NCI-H524 treated with DMSO at 0.1 percent for 48 hours (cell line): ENCODE measurements around the gene HYDIN.
"Not testable (repeated sequence)": the region's sequence is repeated elsewhere in the genome, so short reads cannot be mapped to it uniquely, and the experiment has no call there.

Source experiments
- DNase-seq: peaks from one replicate; lab custom pipeline; 2025; lab: John Stamatoyannopoulos, UW

The HYDIN gene

DNA sequence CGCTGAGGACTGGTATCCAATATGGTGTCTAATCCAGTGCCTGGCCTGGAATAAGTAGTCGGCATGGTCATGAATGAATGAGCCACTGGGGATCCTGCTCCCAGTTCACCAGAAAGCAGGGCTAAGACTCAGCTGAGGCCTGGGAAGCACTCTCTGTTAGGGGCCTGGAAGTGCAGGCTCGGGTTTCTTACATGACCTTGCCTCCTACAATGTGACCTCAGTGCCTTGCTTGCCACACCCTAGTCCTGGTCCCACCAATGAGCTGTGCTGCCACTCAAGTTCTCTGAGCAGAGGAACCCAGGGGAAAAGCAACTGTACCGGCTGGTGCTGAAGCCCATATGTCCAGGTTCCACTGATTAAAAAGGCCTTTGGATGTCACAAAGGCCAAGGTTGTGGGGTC, 238.0 kb downstream of the HYDIN start:
- DNase-seq: not testable (repeated sequence)

DNA sequence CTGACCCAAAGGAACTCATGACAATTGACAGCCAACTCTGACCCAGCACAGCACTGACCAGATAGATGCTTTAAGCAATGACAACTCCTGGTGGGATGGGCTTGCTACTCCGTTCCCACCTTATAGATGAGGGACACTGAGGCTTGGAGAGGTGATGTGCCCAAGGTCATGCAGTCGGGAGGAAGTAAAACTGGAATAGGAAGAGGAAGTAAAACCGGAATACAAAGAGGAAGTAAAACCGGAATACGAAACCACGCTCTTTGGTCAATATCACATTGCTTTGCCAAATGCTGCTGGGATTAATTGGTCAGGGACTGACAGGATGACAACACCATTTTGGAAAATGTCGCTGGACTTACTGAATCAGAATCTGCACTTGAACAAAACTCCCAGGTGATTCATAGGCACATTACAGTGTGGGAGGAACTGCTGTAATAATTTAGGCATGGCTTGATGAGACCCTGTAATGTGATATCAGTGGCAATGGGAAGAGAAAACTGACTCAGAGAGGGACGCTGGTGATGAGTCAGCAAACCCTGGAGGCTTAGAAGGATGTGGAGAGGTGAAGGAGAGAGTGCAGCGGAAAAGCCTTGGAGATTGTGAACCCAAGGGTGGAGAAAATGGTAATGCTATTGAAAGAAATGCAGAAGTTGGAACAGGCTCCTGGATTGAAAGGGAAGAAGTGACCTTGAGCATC, 243.4 kb downstream of the HYDIN start:
- not testable (repeated sequence) for DNase-seq

DNA sequence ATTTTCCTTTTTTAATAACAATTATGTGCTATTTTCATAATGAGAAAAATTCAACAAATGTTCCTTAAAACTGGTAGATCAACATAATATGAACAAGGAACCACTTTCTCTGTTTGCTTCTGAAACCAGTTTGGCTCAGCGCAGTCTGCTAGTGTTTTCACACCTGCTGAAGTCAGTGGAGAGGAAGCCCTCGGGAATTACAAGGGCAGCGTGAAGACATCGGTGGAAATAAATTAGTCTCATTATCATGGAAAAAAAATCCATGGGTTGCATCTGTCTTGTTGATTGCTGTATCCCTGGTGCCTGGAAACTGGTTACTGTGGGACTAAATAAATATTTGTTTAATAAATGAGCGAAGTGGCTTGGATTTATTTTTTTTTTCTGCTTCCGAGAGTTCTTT, 245.8 kb downstream of the HYDIN start:
- DNase-seq: not testable (repeated sequence)

DNA sequence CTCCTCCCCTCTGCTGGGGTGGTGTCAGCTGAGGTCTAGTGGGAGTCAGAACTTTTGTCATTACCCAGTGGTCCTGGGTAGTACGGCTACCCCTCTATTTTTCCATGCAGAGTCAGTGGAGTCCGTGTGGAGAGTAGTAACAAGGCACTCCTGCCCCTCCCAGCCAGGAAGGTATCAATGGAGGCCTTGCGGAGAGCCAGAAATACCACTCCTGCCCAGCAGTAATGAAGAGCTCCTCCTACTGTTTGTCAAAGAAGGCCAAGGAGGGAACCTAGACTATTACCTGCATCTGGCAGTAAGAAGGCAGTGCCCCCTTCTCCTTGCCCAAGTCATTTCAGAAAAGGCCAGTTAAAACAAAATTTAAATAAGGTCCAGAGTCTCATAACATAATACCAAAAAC, 262.2 kb downstream of the HYDIN start:
- DNase-seq: not testable (repeated sequence)

DNA sequence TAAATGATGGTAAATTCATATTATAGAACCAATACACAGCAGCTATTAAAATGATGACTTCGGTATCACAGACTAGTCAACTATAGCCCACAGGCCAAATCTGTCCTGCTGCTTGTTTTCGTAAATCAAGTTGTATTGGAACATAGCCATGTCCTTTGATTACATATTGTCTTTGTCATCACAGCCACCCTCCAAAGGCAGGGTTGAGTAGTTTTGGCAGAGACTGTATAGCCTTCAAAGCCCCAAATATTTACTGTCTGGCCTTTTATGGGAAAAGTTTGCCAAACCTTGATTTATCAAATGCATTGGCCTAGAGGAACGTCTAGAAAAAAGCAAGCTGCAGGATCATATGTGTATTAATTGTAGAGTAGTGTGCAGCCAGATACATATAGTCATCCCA, 270.4 kb downstream of the HYDIN start:
- not testable (repeated sequence) for DNase-seq

DNA sequence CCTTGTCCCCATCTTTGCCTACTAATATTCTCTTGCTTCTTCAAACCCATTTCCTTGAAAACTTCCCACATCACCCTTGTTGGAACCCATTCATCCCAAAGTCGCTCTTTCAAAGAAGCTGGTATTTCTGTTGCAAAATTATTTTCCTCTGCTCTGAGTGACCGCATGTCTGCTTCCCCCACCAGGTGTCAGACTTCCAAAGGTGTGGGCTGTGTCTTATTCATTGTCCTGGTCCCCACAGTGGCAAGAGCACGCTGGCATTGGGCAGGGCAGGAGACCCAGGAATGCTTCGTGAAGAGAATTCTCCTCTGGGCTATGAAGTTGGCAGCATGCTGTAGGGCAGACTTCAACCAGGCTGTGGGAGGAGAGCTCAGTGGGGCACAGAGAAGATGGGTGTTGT, 275.6 kb downstream of the HYDIN start:
- DNase-seq: not testable (repeated sequence)

DNA sequence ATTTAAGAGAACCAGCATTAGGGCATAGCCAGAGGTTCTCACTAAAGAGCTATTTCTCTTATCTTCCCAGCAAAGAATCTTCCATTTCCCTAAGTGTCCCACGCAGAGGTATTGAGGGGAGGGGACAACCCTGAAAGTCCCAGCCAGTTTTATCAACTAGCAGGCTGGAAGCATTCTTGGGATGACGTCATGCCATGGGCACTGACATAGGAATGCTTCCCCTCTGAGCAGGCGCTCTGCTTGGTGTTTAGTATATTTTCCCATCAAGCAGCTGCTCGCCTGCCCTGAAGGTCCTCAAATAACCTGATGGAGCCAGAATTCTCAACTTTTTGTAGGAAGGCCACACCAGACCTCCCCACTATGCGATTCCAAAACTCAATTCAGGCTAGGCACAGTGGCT, 276.7 kb downstream of the HYDIN start:
- DNase-seq: not testable (repeated sequence)

DNA sequence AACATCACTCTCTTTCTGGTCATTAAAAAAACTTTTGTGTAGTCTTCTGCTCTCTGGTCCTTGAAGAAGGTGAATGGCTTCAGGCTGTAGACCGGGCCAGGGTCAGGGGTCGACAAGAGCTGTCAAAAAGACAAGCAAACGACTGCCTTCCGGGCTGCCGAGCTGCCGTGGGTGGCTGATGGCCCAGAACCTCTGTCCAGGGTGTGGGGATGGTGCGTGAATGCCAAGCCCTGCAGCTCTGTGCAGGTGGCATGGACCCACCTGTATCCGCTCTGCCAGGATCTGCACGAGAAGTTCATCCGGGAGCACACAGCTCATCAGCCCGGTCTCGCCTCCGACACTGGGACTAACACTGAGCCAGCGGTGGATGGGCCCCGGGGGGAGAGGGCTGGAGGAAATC, 287.0 kb downstream of the HYDIN start:
- not testable (repeated sequence) for DNase-seq

DNA sequence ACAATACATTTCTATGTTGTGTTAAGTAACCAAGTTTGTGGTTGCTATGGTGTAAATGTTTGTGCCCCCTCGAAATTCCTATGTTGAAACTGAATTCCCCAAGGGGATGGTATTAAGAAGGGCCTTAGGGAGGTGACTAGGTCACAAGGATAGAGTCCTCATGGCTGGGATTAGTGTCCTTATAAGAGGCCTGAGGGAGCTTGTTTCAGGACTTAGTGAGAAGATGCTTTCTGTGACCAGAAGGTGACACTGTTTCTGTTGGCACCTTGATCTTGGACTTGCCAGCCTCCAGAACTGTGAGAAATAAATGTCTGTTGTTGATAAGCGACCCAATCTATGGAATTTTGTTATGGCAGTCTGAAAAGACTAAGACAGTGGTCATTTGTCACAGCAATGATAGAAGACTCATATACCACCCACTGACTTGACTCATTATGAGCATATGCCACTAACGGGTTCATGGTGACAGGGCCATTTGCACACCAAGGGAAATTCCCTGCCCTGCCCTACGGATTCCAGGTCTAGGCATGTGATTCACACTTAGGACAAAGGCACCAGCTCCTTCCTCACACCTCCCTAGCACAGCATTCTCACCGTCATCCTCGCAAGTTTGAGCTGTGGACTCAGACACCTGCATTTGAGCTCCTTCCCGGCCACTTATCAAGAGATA, 290.7 kb downstream of the HYDIN start:
- not testable (repeated sequence) for DNase-seq

DNA sequence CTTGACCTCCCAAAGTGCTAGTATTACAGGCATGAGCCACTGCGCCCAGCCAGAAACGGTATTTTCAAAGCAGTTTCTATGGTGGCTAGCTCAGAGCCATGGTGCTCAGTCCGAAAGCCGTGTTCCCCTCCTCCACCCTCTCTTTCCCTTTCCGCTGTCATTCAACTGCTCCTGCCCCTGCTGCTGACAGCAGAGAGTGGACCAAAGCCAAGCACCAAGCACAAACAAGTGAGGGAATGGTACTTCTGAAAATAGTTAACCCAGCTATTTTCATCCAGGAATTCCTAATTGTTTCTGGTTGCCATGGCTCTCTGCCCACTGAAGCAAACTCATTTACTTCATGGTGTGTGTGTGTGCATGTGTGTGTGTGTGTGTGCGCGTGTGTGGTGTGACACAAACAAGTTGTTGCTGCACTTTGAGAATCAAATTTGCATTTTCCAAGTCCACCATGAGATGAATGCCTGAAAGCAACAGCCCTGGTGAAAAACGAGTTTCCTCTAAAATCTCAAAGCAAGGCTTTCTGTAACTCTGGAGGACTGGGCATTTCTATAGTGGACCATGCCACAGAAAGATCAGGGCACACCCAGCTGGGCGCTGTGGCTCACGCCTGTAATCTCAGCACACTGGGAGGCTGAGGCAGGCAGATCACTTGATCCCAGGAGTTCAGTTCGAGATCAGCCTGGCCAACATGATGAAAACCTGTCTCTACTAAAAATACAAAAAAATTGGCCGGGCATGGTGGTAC, 293.6 kb downstream of the HYDIN start:
- DNase-seq: not testable (repeated sequence)

DNA sequence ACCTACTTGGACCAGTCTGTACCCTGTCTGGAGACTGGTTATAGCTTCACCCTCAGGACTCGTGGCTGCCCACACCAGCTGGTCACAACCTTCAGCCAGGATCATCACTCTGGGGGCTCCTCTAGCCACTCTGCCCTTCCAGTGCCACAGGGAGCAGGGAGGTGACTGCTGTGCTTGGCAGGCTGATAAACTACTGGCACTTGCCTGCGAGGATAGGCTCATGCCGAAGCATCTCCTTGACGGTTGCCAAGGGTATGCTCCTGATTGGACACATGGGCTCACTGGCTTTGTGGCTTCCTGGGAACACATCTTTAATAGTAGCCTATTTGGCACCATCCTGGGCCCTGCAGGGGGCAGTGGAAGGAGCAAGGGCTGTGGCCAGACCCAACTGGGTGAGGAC, 295.2 kb downstream of the HYDIN start:
- not testable (repeated sequence) for DNase-seq

DNA sequence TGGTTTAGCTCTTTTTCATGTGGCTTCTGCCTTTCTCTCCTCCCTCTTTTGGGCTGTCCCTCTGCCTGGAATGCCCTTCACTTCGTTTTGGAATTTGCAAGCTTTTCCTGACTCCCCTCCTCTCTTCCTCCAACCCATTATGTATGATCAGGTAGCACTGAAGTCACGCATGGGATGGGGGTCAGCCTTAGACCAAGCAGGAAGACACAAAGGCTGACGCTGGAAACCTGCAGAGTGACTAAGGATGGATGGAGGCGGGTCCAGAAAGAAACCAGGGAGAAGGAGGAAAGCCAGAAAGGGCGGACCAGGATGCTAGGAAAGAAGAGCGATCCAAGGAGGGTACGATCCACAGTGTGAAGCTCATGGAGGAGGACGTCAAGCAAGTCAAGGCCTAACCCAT, 296.8 kb downstream of the HYDIN start:
- not testable (repeated sequence) for DNase-seq

DNA sequence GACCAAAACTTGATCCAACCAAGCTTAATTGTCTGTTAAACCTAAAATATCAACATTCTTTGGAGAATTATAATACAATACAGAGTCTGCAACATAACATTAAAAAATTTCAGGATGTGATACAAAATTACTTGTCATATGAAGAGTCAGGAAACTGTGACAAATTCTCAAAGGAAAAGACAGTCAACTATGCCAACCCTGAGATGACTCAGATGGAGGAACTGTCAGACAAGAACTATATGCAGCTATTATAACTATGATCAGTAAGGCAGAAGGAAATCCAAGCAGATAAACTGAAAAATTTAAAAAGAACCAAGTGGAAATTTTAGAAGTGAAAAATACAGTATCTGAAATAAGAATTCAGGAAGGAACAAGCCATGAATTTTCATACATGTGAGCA, 299.8 kb downstream of the HYDIN start:
- not testable (repeated sequence) for DNase-seq

DNA sequence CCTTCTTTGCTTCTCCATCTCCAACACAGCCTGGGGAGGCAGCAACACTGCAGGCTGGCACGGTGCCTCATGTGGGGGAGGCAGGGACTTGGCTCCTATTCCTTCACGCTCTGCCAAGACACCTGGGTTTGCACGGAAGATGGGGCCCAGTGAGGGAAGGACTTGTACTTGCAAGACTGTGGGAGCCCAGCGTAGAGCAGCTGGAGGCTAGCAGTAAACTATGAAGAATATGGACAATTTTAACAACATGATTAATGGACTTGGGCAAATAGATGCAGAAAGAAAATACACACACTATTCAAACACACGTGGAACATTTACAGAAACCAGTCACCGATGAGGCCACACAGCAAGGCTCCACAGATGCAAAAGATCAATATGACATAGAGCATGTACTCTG, 308.4 kb downstream of the HYDIN start:
- DNase-seq: not testable (repeated sequence)

DNA sequence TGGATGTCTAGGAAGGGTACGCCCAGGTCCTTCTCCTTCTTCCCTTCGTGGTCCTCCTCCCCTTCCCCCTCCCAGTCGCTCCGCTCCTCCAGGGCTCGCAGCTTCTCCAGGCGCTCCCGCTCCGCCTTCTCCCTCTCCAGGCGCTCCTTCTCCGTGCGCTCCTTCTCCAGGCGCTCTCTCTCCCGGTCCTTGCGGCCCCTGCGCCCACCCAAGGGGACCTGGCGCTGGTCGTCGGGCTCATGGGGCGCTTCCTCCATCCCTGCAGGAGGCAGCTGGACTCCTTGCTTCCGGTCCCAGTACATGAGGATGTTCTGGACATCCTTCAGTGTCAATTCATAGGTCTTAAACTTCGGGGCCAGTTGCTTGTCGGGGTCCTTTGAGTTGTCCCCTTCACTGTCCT, 309.9 kb downstream of the HYDIN start:
- DNase-seq: not testable (repeated sequence)

DNA sequence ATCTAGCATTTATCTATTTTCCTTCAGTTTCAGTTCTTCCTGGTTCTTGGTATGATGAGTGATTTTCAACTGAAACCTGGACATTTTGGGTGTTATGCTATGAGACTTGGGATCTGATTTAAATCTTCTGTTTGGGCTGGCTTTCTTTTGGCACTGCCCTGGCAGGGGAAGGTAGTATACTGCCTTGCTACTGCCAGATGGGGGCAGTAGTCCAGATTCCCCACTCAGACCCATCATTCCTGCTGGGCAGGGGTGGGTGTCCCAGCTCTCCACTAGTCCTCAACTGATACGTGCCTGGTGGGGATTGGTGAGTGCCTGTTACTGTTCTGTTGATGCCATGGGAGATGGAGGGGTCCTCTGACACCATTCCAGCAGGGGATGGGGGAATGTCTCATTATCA, 342.3 kb downstream of the HYDIN start:
- DNase-seq: not testable (repeated sequence)

DNA sequence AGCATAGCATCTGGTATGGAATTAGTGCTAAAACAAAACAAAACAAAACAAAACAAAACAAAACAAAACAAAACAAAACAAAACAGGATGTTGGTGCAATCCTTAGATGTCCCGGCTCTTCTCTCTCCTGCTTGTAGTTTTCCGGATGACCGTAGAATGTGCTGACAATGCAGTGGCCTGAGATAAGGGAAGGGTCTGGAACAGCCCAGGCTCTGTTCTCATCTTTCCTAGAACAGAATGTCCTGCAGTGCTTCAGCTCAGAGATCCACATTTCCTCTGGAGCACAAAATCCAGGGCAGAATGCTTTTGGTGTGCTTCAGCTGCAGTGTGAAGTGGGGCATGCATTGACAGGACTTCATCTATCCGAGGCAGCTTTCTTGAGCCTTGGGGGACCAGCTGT, 345.9 kb downstream of the HYDIN start:
- not testable (repeated sequence) for DNase-seq

DNA sequence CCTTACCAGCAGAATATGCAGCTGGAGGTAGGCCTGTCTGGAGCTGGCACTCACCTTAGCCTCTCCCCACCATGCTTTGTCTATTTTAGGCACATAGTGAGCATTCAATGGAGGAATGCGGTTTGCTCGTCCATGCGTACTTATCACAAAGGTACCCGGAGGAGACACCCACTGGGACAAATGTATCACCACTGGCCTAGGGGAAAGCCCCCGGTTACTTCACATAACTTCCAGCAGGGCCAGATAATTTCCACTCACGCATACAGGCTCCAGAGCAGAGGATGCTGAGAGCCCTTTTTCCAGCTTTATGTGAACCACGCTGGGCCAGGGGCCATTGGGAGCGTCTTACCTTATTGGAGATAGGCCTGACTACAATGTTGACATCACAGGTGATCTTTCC, 348.2 kb downstream of the HYDIN start:
- DNase-seq: not testable (repeated sequence)

DNA sequence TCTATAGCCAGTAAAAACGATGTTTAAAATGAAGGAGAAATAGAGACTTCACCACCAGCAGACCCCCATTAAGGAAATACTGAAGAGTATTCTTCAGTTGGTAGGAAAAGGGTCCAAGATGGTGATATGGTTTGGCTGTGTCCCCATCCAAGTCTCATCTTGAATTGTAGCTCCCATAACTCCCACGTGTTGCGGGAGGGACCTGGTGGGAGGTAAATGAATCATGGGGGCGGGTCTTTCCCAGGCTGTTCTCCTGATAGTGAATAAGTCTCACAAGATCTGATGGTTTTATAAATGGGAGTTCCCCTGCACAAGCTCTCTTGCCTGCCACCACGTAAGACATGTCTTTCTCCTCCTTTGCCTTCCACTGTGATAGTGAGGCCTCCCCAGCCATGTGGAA, 352.6 kb downstream of the HYDIN start:
- not testable (repeated sequence) for DNase-seq

DNA sequence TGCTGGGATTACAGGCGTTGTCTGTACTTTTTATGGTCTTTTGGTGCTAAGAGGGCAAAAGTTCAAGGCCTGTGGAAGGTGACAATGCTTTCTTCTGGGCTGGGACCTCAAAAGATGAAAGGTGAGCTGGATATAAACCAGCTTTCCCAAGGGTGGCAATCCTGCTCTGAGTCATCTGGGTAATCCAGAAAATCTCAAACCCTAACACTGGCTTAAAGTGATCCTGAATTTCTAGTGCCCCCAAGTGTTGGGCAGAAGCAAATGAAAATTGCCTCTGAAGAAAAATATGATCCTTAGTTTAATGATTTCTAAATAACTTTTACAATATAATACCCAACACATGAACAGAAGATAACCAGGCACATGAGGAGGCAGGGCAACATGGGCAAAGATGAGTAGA, 354.1 kb downstream of the HYDIN start:
- DNase-seq: not testable (repeated sequence)

DNA sequence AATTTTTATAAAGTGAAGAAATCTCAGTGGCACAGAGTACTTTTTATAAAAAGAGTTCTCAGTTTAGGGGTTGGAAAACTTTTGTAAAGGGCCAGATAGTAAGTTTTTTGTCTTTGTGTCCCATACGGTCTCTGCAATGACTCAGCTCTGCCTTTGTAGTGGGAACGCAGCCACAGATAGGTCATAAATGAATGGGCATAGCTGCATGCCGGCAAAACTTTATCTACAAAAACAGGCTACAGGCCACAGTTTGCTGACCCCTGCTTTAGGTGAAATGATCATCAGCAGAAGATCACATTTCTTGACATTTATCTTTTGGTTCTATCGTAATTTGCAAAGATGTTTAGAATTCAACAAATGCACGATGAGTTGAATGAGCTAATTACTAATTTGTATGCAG, 365.8 kb downstream of the HYDIN start:
- DNase-seq: not testable (repeated sequence)

DNA sequence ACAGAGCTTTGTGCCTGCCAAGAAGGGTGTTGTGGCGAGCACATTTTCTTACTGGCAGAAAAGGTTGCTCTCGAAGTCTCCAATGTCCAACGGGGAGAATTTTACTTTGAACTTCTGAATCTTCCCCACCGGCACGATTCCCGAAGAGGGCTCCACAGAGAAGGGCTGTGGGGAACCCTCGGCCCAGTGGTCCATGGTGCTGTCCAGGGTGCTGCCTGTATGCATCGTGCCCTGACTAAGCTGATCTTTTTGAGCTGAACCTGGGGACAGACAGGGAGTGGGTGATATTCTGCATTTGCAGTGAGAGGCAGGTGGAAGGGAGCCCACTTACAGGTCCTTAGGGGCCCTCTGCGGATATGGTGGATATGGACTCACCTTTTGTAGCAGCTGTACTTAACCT, 368.5 kb downstream of the HYDIN start:
- DNase-seq: not testable (repeated sequence)

DNA sequence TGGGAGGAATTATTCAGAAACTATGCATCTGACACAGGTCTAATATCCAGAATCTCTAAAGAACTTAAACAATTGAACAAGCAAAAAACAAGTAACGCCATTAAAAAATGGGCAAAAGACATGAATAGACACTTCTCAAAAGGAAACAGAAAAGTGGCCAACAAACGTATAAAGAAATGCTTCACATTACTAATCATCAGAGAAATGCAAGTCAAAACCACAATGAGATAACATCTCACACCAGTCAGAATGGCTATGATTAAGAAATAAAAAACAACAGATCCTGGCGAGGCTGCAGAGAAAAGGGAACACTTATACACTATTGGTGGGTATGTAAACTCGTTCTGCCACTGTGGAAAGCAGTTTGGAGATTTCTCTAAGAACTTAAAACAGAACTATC, 379.2 kb downstream of the HYDIN start:
- DNase-seq: not testable (repeated sequence)
